Activated T-cell treated with anti-CD3 and anti-CD28 coated beads, Interleukin-2, amount 50 U/mL, for 1 hour (primary cell): Measurements from ENCODE around the gene GPR39.

Experiments used
- DNase-seq: peaks from one replicate; pipeline ENCODE4 v3.0.0-alpha.2; 2020

The GPR39 gene

DNA sequence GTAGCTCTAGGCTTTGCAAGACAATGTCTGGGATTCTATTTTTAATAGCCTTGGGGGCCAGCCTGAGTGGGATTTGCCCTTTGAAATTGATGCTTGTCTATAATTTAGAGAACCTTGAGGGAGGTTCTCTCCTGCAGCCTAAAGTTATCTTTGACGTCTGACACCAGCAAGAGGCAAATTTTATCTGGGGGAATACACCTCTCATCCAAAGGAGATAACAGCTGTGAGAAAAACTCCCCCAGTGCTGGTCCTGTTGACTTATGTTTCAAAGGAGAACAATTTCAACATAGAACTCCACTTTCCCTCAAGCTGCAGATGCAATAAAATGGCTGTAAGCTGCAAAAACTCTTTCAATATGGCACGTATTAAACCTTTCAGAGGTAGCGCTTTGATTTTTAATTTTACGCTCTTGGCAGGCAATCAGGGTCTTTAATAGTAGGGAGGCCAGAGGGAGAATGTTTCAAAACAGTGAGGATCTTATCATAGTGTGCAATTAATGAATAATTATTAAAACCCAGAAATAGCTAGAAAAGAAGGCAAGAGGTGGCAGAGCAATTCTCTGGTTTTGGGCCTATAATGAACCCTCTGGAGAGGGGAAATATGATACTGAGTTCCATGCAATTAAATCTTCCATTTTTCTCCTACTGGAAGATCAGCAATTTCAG, 191.0 kb downstream of the GPR39 start:
- DNase-seq: no peak

DNA sequence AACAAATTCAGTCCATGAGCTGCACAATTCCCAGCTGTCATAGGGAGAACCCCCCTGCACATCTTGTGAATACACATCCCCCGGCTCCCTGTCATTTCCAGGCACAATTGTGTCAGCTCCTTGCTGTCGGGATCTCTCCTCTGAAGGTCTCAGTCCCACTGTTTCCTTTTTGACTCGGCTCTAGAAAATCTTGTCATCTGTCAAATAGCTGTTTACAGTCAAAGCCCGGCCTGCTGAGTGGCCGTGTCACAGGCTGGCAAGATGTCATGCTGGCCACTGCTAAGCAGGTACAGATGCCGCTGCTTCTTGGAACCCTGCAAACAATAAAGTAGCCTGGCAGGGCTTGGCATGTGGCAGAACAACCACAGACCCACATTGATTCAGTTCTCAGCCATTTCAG, 191.7 kb downstream of the GPR39 start:
- DNase-seq: no peak

DNA sequence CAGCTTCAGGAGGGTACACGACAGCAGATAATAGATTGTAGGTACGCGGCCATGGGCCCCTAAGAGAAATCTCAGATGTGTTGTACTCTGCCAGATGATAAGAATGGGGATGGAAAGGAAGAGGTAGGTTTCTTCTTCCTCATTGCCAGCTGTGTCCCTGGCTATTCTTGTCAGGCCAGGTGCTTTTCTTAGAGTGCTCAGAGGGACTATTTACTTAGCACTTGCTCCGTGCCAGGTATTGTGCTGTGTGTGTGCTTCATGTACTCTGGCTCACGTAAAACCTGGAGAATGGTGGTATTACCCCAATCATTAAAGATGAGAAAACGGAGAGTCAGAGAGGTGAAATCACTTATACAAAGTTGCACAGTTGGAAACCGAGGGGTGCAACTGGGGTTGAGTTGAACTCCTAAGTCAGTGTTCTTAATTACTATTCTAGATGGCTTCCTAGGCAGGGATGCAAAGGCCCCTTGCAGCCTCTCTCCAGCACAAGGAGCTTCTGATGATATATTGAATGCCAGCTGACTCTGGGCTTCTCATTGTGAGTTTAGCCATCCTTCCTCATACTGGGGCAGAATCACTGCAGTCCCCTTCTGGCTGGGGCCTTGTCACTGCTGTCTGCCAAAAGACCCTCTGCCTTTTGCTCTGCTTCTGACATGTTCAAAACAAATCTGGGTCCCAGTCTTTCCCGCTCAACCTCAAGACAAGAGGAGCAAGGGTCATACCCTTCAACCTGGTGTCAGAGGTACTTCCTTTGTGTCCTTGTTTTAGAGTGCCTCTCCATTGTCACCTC, 192.7 kb downstream of the GPR39 start:
- DNase-seq: no peak

DNA sequence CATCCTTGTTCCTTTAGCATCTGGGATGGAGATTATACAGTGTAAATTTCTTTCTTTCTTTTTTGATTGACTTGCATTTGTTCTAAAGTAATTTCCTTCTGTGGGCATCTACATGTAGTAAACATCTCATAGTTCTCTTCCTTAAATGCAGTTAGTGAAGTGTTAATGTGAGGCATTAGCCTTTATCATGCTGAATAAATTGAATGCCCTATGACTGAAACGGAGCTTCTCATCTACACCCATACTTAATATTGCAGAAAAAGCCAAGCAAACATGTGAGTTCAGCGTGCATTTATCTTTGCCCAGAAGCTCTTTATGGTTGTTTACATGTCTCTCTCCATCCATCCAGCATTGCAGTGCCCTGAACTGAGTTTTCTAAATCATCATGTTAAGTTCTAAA, 195.1 kb downstream of the GPR39 start:
- DNase-seq: no peak

DNA sequence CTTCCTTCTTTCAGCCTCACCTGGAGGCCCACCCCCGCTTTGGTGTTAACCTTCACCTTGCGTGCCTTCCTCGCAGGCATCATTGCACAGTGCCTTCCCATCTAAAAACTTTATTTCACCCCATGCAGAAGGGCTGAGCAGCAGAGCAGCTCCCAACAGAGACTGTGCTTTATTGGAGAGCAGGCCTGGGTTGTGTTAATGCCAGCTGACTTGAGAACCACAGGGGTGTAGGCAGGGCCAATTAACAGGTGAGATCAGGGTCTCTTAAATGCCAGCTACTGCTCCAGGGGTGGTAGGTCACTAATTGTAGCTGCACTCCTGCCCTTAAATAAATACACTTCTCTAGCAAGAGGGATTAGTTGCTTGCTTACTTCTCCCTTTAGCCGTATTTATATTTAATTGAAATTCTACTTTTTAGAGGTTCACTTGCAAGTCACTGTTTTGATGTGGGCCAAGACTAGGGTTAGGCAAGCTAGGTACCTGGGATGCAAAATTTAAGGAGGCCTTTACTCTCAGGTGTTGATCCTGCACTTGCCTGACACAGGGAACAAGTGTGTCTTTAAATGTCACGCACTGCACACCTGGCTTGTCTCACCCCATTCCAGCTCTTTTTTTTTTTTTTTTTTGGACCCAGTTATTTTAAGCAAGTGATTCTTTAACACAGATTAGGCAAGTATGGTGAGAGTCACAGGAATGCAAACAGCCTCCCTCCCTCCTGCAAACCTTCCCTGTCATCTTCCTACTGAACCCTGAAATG, 198.9 kb downstream of the GPR39 start:
- DNase-seq: no peak

DNA sequence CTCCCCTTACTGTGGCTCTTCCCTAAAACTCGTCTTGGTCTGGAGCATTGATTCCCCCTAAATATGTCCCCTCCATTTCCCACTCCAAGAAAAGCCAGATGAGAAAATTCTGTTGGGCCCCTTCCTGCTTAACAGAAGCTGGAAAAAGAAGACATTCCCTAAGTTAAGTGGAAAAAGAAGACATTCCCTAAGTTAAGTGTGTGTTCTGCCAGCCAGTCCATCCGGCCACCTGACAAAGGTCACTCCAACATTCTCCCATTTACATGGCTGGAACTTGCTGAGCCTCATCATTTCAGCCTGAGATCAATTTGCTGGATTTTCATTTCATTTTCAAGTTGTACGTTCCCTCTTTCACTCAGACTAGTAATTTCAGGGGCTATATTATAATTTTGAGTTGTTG, 201.4 kb downstream of the GPR39 start:
- DNase-seq: no peak

DNA sequence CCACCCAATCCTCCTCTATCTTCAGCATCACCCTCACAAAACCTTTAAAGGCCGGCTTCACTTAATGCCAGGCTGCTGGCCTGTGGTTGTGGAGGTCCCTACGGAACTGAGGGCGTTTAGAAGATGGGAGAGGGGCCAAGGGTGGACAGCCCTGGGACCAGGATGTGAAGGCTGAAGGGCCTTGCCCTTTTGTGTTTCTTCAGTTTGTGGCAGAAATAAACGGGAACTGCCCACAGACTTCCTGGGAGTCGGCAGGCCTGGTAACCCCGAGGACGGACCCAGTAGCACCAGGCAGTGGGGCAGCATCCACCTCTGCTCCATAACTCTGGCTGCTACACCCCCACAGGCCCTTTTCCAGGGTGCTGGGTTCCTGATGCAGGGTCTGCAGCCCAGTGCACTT, 202.1 kb downstream of the GPR39 start:
- DNase-seq: no peak

DNA sequence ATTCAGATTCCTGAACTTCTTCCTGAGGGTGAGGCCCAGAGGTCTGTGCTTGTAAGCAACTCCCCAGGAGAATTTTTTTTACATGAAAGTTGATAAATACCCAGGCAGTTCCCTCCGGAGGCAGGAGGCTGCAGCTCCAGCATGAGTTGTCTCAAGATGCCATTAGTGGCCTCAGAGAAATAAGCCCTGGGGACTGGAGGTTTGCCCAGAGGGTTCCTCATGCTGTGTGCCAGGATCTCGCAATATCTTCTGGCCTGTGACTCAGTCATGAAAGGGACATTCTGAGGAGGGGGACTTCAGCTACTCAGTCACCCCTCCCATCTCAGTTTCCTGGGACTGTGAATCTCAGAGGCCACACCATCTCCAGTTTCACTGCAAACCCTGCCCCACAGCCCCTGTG, 203.5 kb downstream of the GPR39 start:
- no peak for DNase-seq

DNA sequence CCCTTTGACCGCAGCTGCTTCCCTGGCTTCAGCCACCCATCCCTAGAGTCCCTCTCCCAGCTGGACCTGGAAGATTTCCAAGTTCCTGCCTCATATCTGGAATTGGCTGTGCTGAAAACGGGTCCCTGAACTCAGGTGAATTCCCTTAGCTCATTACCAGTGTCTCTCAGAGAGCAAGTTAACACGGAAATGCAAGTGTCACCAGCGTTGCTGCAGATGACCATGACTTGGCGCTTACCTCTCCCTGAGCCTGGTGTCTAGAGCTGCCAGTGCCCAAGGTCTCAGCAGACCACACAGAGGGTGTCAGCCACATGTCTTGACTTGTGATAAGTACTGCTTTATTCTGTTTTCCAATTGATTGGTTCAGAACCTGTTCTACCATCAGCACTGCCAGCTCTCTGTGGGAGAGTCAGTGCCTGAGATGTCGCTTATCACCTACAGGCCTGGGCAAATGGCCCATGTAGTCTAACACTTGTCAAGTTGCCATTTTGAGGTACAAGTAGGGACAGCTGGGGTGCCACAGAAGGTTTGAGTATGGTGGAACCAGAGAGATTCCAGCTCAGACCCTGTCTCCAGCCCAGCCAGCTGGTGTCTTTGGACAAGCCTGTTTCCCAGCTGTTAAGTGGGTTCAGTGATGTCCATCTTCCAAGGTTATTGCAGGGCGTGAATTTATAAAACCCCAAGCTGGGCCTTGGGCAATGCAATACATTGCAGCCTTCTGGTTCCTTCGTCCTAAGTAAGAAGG, 204.7 kb downstream of the GPR39 start:
- DNase-seq: no peak

DNA sequence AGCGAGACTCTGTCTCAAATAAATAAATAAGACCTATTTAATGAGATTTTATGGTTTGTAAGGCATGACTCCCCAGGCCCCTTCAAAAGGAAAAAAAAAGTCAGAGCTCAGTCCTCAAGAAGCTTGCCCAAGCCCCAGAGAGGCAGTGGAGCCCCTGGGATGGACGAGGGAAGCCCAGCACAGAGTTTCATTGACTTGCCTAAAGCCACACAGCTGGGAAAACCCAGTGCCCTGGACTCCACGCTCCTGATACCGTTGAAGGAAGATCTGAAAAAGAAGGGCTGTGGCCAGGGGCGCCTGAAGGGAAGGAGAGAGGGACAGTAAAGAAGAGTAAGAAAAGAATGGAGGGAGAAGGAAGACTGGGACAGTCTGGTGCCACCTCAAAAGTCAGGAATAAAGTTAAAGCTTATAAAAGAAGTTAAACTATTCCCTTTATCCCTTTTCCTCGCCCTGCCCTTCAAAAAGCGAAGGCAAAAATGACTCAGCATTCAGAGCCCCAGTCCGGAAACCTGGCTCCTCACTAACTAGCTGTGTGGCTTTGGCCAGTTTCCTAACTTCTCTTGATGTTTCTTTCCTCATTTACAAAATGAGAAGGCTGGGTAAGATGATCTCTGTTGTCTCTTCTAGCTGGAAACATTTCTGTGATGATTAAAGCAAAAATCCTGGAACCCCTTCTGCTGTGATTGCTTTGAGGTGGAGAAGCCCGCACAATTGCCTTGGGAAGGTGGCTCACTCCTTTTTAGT, 206.7 kb downstream of the GPR39 start:
- no peak for DNase-seq

DNA sequence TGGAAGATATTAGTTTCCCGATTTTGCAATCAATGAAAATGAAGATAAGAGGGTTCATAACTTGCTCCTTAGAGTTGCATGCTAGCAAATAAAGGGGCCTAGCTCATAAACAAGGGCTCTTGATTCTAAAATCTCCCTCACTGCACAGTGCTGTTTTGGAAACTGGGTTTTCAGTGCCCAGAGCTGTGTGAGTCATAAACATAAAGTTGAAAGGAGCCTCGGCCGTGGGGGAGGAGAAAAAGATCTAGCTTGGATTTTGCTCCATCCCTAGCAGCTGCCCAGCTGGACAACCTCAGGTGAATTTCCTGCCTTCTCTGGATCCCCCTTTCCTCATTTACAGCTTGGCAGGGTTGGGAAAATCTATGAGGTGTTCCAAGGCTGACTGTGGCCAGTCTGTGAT, 210.9 kb downstream of the GPR39 start:
- no peak for DNase-seq

DNA sequence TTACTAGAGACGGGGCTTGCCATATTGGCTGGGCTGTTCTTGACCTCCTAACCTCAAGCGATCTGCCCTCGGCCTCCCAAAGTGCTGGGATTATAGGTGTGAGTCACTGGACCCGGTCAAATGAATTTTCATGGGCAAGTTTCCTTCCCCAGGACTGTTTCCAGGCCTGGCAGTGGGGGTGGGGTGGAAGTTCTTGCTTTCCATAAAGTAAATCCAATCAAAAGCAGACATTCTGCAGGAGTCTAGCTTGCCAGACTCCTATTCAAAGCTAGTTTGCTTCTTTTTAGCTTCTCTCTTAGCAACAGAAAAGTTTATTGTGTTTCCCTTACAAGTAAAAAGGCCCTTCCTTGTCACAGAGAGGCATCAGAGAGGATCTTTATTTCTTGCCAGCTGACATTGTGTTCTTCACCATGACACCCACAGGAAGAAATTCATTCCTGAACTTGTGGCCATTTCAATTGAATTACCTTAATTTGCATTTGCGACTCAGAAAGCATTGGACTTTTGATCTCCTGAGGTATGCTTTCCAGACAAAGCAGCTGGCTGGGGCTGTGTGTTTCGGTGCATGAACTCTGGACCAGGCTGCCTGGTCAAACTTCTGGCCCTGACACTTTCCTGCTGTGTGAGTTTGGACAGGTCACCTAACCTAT, 215.5 kb downstream of the GPR39 start:
- no peak for DNase-seq

DNA sequence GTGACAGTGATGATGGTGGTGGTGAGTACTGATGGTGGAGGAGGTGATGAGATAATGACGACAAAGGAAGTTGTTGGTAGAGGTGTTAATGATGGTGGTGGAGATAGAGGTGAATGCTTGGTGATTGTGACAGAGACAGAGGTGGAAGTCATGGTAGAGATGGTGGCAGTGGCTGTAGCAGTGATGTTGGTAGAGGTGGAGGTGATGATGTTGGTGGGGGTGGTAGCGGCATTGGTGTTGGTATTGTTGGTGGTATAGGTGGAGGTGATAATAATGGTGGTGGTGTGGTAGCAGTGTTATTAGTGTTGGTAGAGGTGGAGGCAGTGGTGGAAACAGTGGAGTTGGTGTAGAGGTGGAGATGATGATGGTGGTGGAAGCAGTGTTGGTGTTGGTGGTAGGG, 217.0 kb downstream of the GPR39 start:
- DNase-seq: no peak

DNA sequence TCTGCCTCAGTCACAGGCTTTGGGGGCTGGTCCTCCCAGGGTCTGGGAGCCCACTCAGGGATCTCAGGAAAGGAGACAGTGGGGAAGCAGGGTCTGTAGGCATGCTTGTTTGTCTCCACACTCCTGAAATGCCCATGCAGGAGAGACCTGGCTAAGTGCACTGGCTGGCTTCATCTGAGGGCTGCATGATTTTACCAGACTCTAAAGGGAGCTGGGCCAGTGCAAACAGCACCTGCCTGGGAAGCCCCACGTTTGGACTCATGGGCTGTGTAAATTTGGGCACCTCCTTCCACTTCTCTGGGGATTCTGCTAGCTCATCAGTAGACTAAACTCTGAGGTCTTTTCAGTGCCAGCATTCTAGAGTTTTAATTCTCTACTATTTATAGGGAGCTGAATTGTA, 219.7 kb downstream of the GPR39 start:
- DNase-seq: no peak

DNA sequence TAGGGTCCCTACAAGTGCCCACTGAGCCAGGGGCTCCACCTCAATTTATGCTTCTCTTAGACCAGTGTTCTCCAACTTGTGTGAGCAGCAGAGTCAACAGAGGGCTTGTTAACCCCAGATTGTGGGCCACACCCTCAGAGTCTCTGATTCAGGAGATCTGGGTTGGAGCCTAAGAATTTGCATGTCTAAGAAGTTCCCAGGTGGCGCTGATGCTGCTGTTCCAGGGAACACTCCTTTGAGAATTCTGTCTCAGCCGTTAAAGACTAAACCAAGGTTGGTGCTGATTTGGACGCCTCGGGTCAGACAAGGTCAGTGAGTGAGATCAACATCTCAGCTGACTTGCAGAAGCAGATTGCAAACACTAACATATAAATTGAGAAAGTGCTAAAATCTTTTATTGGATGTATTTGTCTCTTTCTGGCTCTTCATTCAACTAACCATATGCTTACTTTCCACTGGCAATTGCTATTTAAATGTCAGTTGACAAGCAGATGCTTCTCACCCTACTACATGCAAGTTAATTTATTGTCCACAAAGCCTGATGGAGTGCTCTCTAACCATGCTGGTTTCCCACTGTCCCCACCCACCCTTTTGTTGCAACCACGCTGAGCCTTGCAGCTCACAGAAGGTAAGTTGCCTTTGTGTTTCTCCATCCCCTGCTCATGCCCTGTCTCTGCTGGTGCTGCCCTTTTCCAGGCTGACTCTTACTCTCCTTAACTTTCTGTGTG, 221.9 kb downstream of the GPR39 start:
- no peak for DNase-seq

DNA sequence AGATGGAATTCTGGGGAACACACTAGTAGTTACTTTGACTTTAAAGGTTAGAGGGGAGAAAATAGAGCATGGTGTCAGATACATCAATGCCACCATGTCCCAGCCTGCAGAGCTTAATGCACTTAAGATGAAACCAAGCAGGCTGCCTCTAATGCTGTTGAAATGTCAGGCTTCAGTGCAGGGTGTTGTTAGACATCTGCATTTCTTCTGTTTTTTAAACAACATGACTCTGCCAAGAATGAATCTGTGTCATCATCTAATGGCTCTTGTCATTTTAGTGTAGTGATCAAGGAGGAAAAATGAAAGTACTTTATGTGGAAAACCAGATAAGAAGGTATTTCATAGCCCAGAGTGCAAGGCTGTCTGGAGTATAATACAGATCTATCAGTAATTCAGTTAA, 223.5 kb downstream of the GPR39 start:
- DNase-seq: no peak

DNA sequence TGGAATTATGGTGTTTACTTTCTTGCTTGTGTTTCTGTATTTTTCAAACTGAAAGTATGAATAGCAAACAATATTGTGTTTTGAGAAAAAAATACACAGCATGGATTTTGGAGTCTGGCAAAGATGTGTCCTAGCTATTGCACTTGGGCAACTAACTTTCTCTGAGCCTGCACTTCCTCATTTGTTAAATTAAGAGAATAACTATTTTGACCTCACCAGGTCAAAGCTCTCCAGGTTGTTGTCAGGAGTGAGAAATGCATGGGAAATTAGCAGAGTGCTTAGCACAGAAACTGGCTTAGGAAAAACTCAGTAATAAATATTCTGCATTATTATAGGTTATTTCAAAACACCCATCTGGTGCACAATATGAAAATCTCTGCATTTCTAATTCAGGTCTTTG, 225.2 kb downstream of the GPR39 start:
- DNase-seq: no peak

DNA sequence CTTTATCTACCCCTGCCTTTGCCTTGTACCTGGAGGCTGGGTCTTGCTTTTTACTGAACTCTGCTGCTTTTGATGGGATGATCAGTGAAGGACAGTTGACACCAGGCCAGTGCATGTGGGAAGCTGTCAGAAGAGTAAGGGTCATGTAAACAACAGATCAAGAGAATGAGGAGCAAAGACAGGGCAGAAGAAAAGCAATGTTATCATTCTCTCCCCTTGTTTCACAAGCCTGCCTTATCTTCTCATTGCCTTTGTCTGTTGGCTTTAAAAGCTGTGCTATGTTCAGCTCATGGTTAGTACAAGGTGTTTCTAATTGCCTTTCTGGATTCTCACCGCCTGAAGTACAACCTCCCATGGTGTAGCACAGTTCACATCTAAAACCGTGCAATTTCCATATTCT, 225.8 kb downstream of the GPR39 start:
- no peak for DNase-seq

DNA sequence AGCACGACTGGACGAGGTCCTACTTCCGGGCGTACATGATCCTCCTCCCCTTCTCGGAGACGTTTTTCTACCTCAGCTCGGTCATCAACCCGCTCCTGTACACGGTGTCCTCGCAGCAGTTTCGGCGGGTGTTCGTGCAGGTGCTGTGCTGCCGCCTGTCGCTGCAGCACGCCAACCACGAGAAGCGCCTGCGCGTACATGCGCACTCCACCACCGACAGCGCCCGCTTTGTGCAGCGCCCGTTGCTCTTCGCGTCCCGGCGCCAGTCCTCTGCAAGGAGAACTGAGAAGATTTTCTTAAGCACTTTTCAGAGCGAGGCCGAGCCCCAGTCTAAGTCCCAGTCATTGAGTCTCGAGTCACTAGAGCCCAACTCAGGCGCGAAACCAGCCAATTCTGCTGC, 228.6 kb downstream of the GPR39 start:
- DNase-seq: no peak

DNA sequence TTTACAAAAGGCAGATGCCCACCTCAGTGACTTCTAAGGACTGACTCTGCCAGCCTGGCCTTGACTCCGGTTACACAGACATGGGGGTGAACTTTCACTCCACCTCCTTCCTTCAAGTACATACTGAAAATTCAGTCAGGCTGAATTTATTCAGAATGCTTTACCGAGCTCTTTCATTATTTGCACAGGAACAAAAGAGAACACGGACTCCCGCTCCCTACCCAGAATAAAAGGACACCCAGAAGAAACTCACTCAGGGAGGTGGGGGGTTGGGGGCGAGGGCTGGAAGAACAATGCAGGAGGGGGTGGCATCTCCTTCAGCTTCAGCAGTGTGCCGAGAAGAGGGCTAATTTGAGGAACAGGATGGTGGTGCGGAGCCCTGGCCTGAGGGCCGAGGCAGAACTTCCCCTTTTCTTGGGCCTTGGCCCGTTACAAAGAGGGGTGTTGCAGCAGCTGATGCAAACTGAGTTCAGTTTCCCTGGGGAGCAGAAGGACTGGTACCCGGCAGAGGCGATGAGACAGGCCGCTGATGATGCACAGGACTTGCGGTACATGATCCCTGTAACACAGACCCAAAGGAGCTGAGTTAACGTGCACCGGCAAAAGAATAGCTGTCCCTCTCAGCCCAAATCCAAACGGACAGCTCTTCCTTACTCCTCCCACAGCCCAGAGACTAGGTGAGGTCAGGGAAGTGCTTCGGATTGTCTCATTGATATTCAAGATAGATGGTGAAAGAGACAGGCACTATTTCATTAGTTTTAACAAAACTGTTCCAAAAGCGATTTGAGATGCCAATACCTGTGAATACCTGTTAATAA, 229.3 kb downstream of the GPR39 start:
- DNase-seq: no peak
